K562 (cell line): ENCODE data around the gene GAL3ST2. TPM values are rescaled to one million over a fixed set of nuclear protein-coding genes. Genes with fewer than 3 reads are reported as not detected.

Experiments used
- ATAC-seq: fragments of 200-7000 bp; cut with Tn5 transposase; 3 replicates; pipeline ENCODE4 v1.9.1; 2020; ENCODE audit warnings: moderate library complexity
- BruUV-seq: library from RNA; stranded (reverse); fragments of 400-500 nt; replicated peaks from 2 replicates; lab custom pipeline; 2021; lab: Mats Ljungman, UMichigan
- CTCF ChIA-PET: fragments of 300-600 bp; formaldehyde crosslinking; extraction: SDS; loops from one replicate; lab custom pipeline; 2021; ENCODE audit warnings: low intra/inter-chr PET ratio; lab: Yijun Ruan, JAX
- POLR2A ChIA-PET: fragments of 300-600, 350-650 bp; sonication (Branson Sonifier 250); formaldehyde crosslinking; extraction: SDS; loops from one replicate; lab custom pipeline; 2021; ENCODE audit warnings: antibody characterized with exemption, inconsistent platforms; lab: Yijun Ruan, JAX
- DNase-seq, 4 experiments: peaks; one replicate each; pipeline versions ENCODE4 v3.0.0 to v3.0.0-alpha.2; 2011 to 2018; ENCODE audit warnings: low spot score in 3 of 4, mixed read lengths in 3 of 4; ENCODE audit errors: extremely low read depth in 1 of 4
- FAIRE-seq: peaks from 2 replicates; lab custom pipeline; 2011; peaks lifted over from hg19 to GRCh38; lab: Jason Lieb, UNC
- H2AFZ ChIP-seq: 2 replicates; pipeline ENCODE4 v1.6.0; 2011; ENCODE audit warnings: low read depth, low read length, control low read depth, inconsistent platforms
- H3K27ac ChIP-seq: fragments of 200-600 bp; 3 replicates; pipeline ENCODE4 v1.8.0; 2011; ENCODE audit warnings: low read depth, mild to moderate bottlenecking, control low read depth, inconsistent platforms, low read length, moderate library complexity, mixed read lengths; ENCODE audit errors: extremely low read depth
- H3K27me3 ChIP-seq, 2 experiments: fragments of 300-600 bp in 1 of 2; 2 replicates in 1 of 2; 3 replicates in 1 of 2; pipeline versions ENCODE4 v1.6.0 to v1.8.0; 2011; ENCODE audit warnings: inconsistent platforms in 2 of 2, low read length in 2 of 2, mild to moderate bottlenecking in 1 of 2, mixed read lengths in 1 of 2, moderate library complexity in 1 of 2; ENCODE audit not compliant: control insufficient read depth in 2 of 2, insufficient read depth in 2 of 2
- H3K36me3 ChIP-seq: fragments of 300-600 bp; 3 replicates; pipeline ENCODE4 v1.8.0; 2011; ENCODE audit warnings: mild to moderate bottlenecking, low read length, inconsistent platforms; ENCODE audit not compliant: control insufficient read depth, insufficient read depth
- H3K4me1 ChIP-seq, 2 experiments: fragments of 200-600 bp in 1 of 2; replicated peaks in 1 of 2; 2 replicates in 1 of 2; 3 replicates in 1 of 2; pipeline versions ENCODE4 v1.5.1 to v1.8.0; 2011; ENCODE audit warnings: inconsistent platforms in 2 of 2, low read length in 2 of 2, mild to moderate bottlenecking in 1 of 2, mixed read lengths in 1 of 2, moderate library complexity in 1 of 2; ENCODE audit not compliant: control insufficient read depth in 2 of 2, insufficient read depth in 2 of 2
- H3K4me2 ChIP-seq: 2 replicates; pipeline ENCODE4 v1.6.1; 2011; ENCODE audit warnings: low read length, control low read depth, inconsistent platforms, mixed read lengths; ENCODE audit not compliant: insufficient read depth
- H3K4me3 ChIP-seq: fragments of 200-600 bp; sonication (generic), shearing (Covaris generic); 2 replicates; pipeline ENCODE4 v1.5.1; 2016; ENCODE audit warnings: control low read depth, inconsistent platforms
- H3K79me2 ChIP-seq: fragments of 200-600 bp; 3 replicates; pipeline ENCODE4 v1.8.0; 2011; ENCODE audit warnings: low read length, inconsistent platforms; ENCODE audit not compliant: control insufficient read depth, insufficient read depth
- H3K9ac ChIP-seq, 2 experiments: 2 replicates each; pipeline versions ENCODE4 v1.6.0 to v1.6.1; 2011; ENCODE audit warnings: low read depth in 2 of 2, low read length in 2 of 2, control low read depth in 1 of 2, inconsistent platforms in 1 of 2, mild to moderate bottlenecking in 1 of 2, mixed read lengths in 1 of 2; ENCODE audit not compliant: insufficient read depth in 1 of 2
- H3K9me1 ChIP-seq: one replicate; pipeline ENCODE4 v1.6.0; 2011; ENCODE audit warnings: inconsistent platforms, mild to moderate bottlenecking, low read length, moderate library complexity; ENCODE audit not compliant: control insufficient read depth, insufficient read depth
- H3K9me3 ChIP-seq: replicated peaks from 2 replicates; pipeline ENCODE4 v1.5.1; 2011; ENCODE audit warnings: low read depth, low read length, inconsistent platforms; ENCODE audit not compliant: control insufficient read depth, insufficient read depth
- H4K20me1 ChIP-seq: replicated peaks from 2 replicates; pipeline ENCODE4 v1.6.1; 2011; ENCODE audit warnings: low read length, inconsistent platforms, mixed read lengths; ENCODE audit not compliant: control insufficient read depth, insufficient read depth
- CLOCK ChIP-seq: fragments of 250-450 bp; sonication (Bioruptor Pico); IDR thresholded peaks from 2 replicates; pipeline ENCODE4 v1.4.0; 2020; ENCODE audit warnings: mild to moderate bottlenecking, moderate library complexity, borderline replicate concordance
- ERF ChIP-seq: fragments of 450-650 bp; formaldehyde crosslinking; IDR thresholded peaks from 2 replicates; pipeline ENCODE4 v1.4.0; 2020; ENCODE audit warnings: mild to moderate bottlenecking, mixed read lengths
- POLR2G ChIP-seq: fragments of 200-400 bp; formaldehyde crosslinking; IDR thresholded peaks from 2 replicates; pipeline ENCODE4 v1.6.1; 2017; ENCODE audit warnings: low read depth, mild to moderate bottlenecking, antibody characterized with exemption, low read length, moderate library complexity
- SLC30A9 ChIP-seq: fragments of 250-450 bp; sonication (Bioruptor Pico); IDR thresholded peaks from 2 replicates; pipeline ENCODE4 v1.8.0; 2022; ENCODE audit warnings: mild to moderate bottlenecking, moderate library complexity
- TCF7 ChIP-seq: sonication (generic); IDR thresholded peaks from 2 replicates; pipeline ENCODE4 v1.6.1; 2016; ENCODE audit warnings: antibody characterized with exemption, borderline replicate concordance
- VEZF1 ChIP-seq: fragments of 200-800 bp; sonication (Bioruptor generic); IDR thresholded peaks from 2 replicates; pipeline ENCODE4 v1.6.1; 2017; ENCODE audit warnings: missing genetic modification characterization, missing compliant biosample characterization
- ZNF592 ChIP-seq: fragments of 450-650 bp; IDR thresholded peaks from 2 replicates; pipeline ENCODE4 v1.6.1; 2017; ENCODE audit warnings: antibody characterized with exemption, mild to moderate bottlenecking
- ZNF639 ChIP-seq, 2 experiments: fragments of 200-800 bp in 1 of 2; sonication (Bioruptor generic) in 1 of 2; sonication (generic) in 1 of 2; formaldehyde crosslinking in 1 of 2; IDR thresholded peaks in 1 of 2; conservative IDR thresholded peaks in 1 of 2; 2 replicates each; pipeline versions ENCODE4 v1.5.0 to v1.6.1; 2016 to 2020; ENCODE audit warnings: missing compliant biosample characterization in 1 of 2, missing genetic modification characterization in 1 of 2, missing genetic modification reagents in 1 of 2
- WGBS: fragments of 100-300 bp; shearing (Covaris generic); methylation state at CpG from one replicate; pipeline ENCODE4 v1.1.6; 2016; ENCODE audit warnings: low coverage, mixed read lengths; ENCODE audit not compliant: insufficient coverage; ENCODE audit errors: missing lambda C conversion rate; 5-methylcytosine and 5-hydroxymethylcytosine counted together
- in situ Hi-C: fragments of 300-500 bp; cut with MboI; formaldehyde crosslinking; loops from 4 replicates; pipeline ENCODE4 v1.15.0; 2018; ENCODE audit warnings: inconsistent platforms, mixed read lengths
- intact Hi-C: fragments of 100-400 bp; cut with micrococcal nuclease; formaldehyde crosslinking; loops from 2 replicates; pipeline ENCODE4 v1.14.2; 2022
- polyA plus RNA-seq, 8 experiments: library from polyadenylated mRNA; depleted of rRNA in 4 of 8; stranded (reverse) in 5 of 8; unstranded in 3 of 8; fragments of >200 nt; fragmentation: Nextera tagmentation in 2 of 8; fragmentation: Illumina TruSeq in 1 of 8; extraction: Ambion mirVana in 2 of 8; extraction: Trizol in 1 of 8; gene quantifications; 2 replicates each; pipeline versions ENCODE4 v1.2.1 to v1.2.3, GENCODE V29; 2011 to 2014; ENCODE audit warnings: inconsistent platforms in 1 of 8, missing spikeins in 1 of 8
- total RNA-seq, 7 experiments: library from RNA; depleted of rRNA in 6 of 7; stranded (reverse); fragments of >200 nt in 6 of 7; fragmentation: Illumina TruSeq in 2 of 7; extraction: Trizol in 2 of 7; gene quantifications; 2 replicates each; pipeline versions ENCODE4 v1.2.1 to v1.2.3, GENCODE V29; 2011 to 2021; ENCODE audit warnings: low replicate concordance in 1 of 7

The GAL3ST2 gene
- total and polyA plus RNA-seq, 9 of the 15 experiments (the other 6 are each of a cell fraction or from before 2014, with no cell fraction given) = 0.42 TPM; not detected in 8

- H3K27me3 ChIP-seq = no peaks in the 10 kb centered on the region
- FAIRE-seq (no peak), ATAC-seq (peak; percentile 73), DNase-seq (peak; percentile 21 to 84 (median 34))
- ChIA-PET POLR2A (interaction anchor here (1.0 to 1.2 kb wide), 3 partner anchors 8 to 139 kb away, joined by 3 to 4 read pairs (median 4); no protein-coding TSS in a partner anchor), CTCF (no interaction called here)
- no peaks in the 10 kb centered on the region for H4K20me1 ChIP-seq
- peaks cover 3% of the 10 kb centered on the region; the same call in 1 of the 3 replicates for H3K79me2 ChIP-seq
- WGBS = 48% methylated on average over 14 of the region's 35 CpGs
- peak overlapping the region; percentile 53; the same call in 1 of the 2 replicates for H2AFZ ChIP-seq
- in situ Hi-C loops (no loop called here), intact Hi-C loops (no loop called here)
- peak overlapping the region; percentile 73 to 91 for H3K9ac ChIP-seq
- no peaks in the 10 kb centered on the region for H3K9me1 ChIP-seq
- peak overlapping the region; percentile 98 for H3K27ac ChIP-seq
- H3K4me3 ChIP-seq = no peak overlapping the region
- H3K36me3 ChIP-seq = no peaks in the 10 kb centered on the region
- no peaks in the 10 kb centered on the region; the same call in 1 of the 2 replicates for H3K9me3 ChIP-seq
- H3K4me1 ChIP-seq = peaks cover 20 to 59% of the 10 kb centered on the region in 2 experiments
- peak overlapping the region; percentile 71 for H3K4me2 ChIP-seq
- BruUV-seq = no TSS peak
- 0 out of 2 replicates have a peak, but pooled peaks have one; percentile 8 for TF ChIP-seq POLR2G
- 0 out of 4 replicates have a peak, but pooled peaks of 1 of the 2 experiments have one; percentile 22 for TF ChIP-seq ZNF639 (CRISPR knock-in tag; conservative IDR thresholded peaks at IDR 0.05 in 1 of 2, IDR thresholded peaks at IDR 0.05 in 1 of 2)
- TF ChIP-seq VEZF1 (CRISPR knock-in tag) = peak; percentile 48; the same call in 1 of the 2 replicates
- TF ChIP-seq ERF (CRISPR knock-in tag) = no peak
- peak; percentile 57; the same call in 1 of the 2 replicates for TF ChIP-seq ZNF592
- TF ChIP-seq CLOCK = no peak
- TF ChIP-seq TCF7 = no peak
- no peak for TF ChIP-seq SLC30A9 (CRISPR knock-in tag)
Observed at GRCh38 chr2:241804326-241805229, 28.0 kb downstream of the GAL3ST2 start.
